Fibroblast of skin of right quadriceps (primary cell): ENCODE measurements around the gene ECSIT.
"Not testable (repeated sequence)": the region's sequence is repeated elsewhere in the genome, so short reads cannot be mapped to it uniquely, and the experiment has no call there.

Source experiments
- DNase-seq: peaks from one replicate; pipeline ENCODE4 v3.0.0-alpha.2; 2013

ECSIT gene

GRCh38 chr19:11499220-11499726, 29.7 kb downstream of the ECSIT start:
- no peak for DNase-seq

GRCh38 chr19:11496391-11497163, 32.4 kb downstream of the ECSIT start:
- peak; percentile 84 for DNase-seq

- DNase-seq = no peak
Measured at GRCh38 chr19:11495885-11496284, 33.0 kb downstream of the ECSIT start.

GRCh38 chr19:11495481-11495880, 33.5 kb downstream of the ECSIT start:
- no peak for DNase-seq

GRCh38 chr19:11494634-11495285, 34.2 kb downstream of the ECSIT start:
- DNase-seq = no peak

GRCh38 chr19:11489378-11489777, 39.6 kb downstream of the ECSIT start:
- DNase-seq = no peak

GRCh38 chr19:11486661-11487503, 42.1 kb downstream of the ECSIT start:
- DNase-seq = no peak

GRCh38 chr19:11485245-11485837, 43.6 kb downstream of the ECSIT start:
- DNase-seq = no peak

GRCh38 chr19:11483366-11484111, 45.4 kb downstream of the ECSIT start:
- no peak for DNase-seq

- peak; percentile 73 for DNase-seq
Measured at GRCh38 chr19:11482384-11483050, 46.4 kb downstream of the ECSIT start.

GRCh38 chr19:11481534-11482383, 47.2 kb downstream of the ECSIT start:
- peak; percentile 81 for DNase-seq

- DNase-seq = no peak
Measured at GRCh38 chr19:11480715-11481533, 48.0 kb downstream of the ECSIT start, which contains the start of gene ELAVL3. ELAVL3 (minus strand) TSS chr19:11481046; CDS start chr19:11480608, 438 bp downstream.

GRCh38 chr19:11479898-11480714, 48.8 kb downstream of the ECSIT start:
- DNase-seq = no peak

GRCh38 chr19:11479090-11479897, 49.6 kb downstream of the ECSIT start:
- DNase-seq = no peak

- DNase-seq = no peak
Measured at GRCh38 chr19:11478167-11479089, 50.5 kb downstream of the ECSIT start.

- DNase-seq = no peak
Measured at GRCh38 chr19:11475861-11476260, 53.1 kb downstream of the ECSIT start.

GRCh38 chr19:11475343-11475742, 53.6 kb downstream of the ECSIT start:
- DNase-seq = not testable (repeated sequence)
